Activated CD8-positive, alpha-beta memory T cell treated with anti-CD3 and anti-CD28 coated beads, Interleukin-2, amount 50 U/mL, for 1 hour (primary cell): ENCODE data around the gene WAS.
"Not testable (repeated sequence)": the region's sequence is repeated elsewhere in the genome, so short reads cannot be mapped to it uniquely, and the experiment has no call there.

Experiments
- DNase-seq: peaks from one replicate; pipeline ENCODE4 v3.0.0-alpha.2; 2020; ENCODE audit errors: extremely low read depth

Gene WAS

GRCh38 chrX:48685416-48685815, 1.8 kb downstream of the WAS start:
- no peak for DNase-seq

- no peak for DNase-seq
Measured at GRCh38 chrX:48688531-48689150, 5.0 kb downstream of the WAS start.

DNA sequence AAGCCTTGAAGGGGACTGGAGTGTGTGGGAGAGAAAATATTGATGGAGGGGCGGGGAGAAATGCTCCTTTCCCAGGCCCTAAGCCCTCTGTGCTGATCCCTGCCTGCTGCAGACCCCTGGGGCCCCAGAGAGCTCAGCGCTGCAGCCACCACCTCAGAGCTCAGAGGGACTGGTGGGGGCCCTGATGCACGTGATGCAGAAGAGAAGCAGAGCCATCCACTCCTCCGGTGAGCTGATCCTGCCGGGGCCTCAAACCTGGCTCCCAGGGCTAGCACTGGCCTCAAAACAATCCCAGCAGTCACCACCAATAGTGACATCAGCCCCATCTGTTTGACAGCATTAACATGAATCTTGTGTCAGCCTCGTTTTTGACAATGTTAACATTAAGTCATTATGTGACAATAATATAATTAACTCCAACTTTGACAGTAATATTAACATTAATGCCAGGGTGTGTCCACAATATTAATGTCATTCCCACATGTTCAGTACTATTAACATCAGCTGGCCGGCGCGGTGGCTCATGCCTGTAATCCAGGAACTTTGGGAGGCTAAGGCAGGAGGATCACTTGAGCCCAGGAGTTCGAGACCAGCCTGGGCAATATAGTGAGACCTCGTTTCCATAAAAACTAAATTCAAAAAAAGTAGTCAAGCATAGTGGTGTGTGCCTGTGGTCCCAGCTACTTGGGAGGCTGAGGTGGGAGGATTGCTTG, 5.8 kb downstream of the WAS start:
- DNase-seq = no peak

- not testable (repeated sequence) for DNase-seq
Measured at GRCh38 chrX:48691746-48692145, 8.1 kb downstream of the WAS start.

DNA sequence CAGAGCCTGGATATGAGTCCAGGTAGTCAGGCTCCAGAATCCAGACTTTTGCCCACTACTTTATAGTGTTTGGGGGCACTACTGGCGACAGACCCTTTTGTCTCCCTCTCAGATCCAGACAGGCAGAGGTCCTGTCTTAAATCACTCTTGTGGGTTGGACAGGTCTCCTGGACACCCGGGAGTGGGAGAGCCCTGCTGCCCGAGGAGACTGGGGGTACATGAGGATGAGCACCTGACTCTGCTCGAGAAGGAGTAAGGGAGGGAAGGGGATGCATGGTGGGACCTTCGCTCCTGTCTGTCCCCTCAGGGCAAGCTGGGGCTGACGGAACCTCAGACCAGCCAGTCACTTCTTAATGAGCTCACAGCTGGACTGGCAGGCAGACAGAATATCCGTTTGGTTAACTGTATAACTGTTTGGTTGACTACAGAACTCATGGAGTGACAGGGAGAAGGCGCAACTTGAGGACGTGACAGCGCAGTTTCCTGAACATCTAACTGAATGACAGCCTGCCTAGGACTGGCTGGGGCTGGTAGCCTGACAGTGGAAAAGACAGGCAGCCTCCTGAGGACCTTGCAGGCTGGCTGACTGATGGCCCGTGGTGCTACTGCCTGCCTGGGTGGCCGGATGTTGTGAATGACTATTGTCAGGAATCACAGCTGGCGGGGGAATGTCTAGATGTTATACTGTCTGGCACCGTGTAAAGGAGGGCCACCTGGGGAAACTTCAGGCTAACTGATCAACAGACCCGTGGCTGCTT, 11.4 kb downstream of the WAS start:
- DNase-seq = no peak

DNA sequence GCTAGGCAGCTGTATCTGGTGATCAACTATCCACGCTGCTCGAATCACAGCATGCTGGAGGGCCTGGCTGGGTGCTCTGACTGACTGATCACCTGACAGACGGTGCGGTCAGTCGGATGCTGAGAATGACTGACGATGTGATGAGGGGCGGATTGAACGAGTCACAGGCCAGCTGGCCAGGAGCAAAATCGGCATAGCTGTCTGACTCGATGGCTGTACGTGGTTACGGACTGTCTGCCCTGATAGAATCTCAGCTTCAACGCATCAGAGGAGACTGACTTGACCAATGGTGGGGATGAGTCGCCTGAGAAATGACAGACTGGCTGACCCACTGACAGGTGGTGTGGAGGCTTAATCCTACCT, 11.9 kb downstream of the WAS start:
- no peak for DNase-seq

GRCh38 chrX:48695925-48696300, 12.3 kb downstream of the WAS start:
- no peak for DNase-seq

- peak; percentile 53 for DNase-seq
Measured at GRCh38 chrX:48696301-48696908, 12.8 kb downstream of the WAS start, which contains the start of gene SUV39H1. SUV39H1 (plus strand) TSS chrX:48696734; CDS start chrX:48696785, 51 bp downstream.

DNA sequence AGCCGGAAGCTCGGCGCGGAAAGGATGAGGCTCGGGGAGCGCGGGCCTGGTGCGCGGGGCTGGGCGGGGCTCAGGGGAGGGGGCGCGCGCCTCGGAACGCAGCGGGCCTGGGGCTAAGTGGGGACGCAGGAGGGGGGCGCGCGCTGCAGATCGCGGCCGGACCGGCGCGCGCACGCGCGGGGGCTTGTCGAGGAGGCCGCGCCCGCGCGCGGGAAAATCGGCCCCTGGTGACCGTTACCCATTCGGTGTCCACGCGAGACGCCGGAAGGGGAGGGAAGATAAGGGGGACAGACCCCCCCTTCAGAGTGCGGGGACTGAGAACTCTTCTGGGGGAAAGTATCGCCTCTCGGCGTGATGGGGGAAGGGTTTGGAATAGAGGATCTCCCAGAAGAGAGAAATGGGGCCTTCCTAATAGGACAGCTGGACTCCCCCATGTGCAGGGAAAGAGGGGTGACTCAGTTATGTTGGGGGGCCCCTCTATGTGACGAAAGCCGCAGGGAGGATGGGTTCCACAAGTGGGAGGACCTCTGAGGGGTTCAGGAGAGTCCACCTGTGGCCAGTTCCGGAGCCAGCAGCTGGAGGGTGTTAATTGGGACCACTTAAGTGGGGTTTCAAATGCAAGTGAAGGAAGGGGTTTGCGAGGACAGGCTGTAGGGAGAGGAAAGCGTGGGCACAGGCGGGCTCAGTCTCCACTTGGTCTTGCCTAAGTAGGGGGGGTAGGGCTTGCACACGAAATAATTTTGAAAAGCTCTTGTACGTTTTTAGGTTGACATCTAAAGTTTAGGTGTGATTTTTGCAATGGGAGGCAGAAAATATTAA, 13.5 kb downstream of the WAS start:
- DNase-seq = no peak

DNA sequence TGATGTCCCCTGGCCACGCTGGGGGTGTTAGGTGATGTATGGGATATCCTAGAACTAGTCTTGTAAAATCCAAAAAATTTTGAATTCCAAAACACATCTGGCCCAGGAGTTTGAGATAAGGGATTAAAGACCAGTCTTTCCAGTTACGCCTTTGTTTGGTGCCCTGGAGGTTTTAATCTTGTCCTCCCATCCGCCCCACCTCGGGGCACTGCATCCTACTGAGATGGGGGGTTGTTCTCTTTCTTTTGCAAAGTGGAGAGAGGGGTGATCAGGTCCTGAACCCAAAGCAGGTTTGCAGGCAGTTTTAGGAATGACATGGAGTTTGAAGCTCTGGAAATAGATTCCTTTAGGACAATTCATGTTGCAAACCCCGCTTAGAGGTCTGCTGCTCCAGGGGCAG, 14.7 kb downstream of the WAS start:
- no peak for DNase-seq

GRCh38 chrX:48700246-48700645, 16.6 kb downstream of the WAS start:
- DNase-seq = no peak

DNA sequence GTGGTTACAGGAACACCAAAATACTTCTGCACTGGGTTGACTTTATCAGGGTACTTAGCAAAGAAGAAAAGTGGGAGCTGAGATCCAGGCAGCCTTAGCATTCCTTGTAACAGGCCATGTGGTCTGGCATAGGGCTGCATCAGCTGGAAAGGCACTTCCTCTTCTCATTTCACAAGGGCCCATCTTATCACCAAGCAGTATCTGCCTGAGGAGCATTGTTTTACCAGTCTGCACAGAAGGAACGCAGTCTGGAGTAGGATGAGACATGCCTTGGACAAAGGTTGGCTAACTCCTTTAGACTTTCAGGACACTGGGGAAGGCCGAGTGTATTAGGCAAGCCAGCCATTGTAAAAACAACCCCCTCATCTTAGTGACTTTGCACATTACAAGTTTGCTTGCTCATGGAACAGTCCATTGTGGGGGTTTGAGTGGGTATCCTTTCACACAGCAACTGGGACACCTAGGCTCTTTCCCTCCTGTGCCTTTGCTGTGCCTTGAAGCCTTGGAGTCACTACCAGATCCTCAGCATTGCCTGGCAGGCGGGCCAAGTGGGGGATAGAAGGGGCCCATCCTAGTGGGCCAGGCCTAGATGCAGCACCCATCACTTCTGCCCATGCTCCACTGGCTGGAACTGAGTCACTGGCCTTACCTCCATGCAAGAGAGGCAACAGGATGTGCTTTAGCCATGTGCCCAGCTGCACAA, 17.5 kb downstream of the WAS start:
- DNase-seq = no peak

DNA sequence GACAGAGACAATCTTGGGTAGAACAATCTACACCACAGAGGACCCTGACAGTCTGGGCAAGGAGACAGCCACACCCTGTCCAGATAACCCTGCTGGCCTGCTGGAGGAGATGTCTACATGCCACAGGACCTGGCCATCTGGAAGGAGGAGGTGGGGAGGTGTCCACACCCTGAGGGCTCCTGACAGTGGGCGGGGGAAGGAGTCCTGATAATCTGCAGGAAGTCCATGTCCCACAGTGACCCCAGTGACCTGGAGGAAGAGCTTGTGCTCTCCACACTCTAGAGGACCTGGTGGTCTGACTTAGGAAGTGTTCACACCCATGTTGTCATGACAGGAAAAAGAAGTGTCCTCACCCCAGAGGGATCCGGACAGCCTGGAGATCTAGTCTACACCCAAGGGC, 18.4 kb downstream of the WAS start:
- no peak for DNase-seq

- DNase-seq = no peak
Measured at GRCh38 chrX:48702716-48703115, 19.1 kb downstream of the WAS start.

DNA sequence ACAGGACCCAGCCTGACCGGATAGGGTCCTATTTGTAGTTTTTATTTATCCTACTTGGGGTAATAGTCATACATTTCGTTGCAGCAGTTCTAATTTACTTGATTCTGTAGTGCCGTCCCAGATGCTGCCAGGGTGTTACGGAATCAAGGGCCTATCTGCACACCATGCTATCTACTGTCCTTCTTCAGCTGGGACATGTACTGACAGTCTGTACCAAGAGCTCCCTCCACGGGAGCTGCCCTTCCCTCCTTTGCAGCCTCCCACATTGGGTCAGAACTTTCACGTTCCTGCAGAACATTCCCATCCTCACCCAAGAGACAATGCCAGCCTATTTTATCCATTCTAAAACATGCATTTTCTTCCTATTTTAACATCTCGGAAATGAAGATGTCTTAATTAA, 19.6 kb downstream of the WAS start:
- DNase-seq = no peak

GRCh38 chrX:48703642-48704481, 20.3 kb downstream of the WAS start:
- DNase-seq = no peak

DNA sequence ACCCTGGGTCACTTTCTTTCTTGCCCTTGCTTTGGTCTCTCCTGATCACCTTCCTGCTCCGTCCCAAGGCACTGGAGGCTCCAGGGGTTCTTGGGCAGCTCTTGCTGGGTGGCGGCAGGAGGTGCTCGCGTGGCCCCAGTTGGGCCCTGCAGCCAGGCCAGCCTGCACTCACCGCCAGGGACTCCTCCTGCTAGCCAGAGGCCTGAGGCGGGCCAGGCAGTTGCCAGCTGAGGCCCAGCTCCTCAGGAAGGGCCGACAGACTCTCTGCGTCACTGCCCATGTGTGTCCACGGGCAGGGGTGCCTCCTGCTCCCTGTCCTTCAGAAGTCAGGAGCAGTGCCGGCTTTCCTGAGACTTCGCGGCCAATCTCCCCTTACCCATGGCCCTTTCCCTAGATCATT, 22.3 kb downstream of the WAS start:
- DNase-seq = no peak

DNA sequence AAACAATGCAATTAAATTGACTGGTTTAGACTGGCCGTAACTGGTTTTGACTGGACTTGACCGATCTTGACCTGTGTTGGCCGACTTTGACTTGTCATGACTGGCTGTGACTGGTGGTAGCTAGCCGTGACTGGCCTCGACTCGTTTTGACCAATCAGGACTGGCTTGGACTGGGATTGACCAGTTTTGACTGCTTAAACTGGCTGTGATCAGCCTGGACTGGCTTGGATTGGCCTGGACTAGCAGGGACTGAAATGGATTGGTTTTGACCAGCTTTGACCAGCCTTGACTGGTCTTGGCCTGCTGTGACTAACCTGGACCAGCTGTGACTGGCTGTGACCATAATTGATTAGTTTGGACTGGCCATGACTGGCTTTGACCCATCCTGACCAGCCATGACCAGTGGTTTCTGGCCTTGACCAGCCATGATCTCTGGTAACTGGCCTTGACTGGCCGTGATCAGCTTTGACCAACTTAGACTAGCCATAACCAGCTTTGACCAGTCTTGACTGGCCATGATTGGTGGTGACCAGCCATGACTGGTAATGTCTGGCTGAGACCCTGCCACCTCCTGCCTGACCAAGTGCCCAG, 26.0 kb downstream of the WAS start:
- no peak for DNase-seq

GRCh38 chrX:48711162-48711928, 27.7 kb downstream of the WAS start:
- no peak for DNase-seq
